BLaER1 treated with 17β-estradiol and CSF1 and Interleukin-3, amounts not matched to agents 10 nM and 100 nM (cell line): ENCODE results near the gene BSND.

Experiments used
- H3K27ac ChIP-seq, 11 experiments: shearing (Covaris generic); formaldehyde crosslinking; 2 replicates each; pipeline ENCODE4 v1.8.1; 2022
- H3K27me3 ChIP-seq, 11 experiments: shearing (Covaris generic); formaldehyde crosslinking; 2 replicates each; pipeline ENCODE4 v1.8.1; 2022
- H3K36me3 ChIP-seq, 11 experiments: shearing (Covaris generic); formaldehyde crosslinking; 2 replicates each; pipeline ENCODE4 v1.8.1; 2022
- H3K4me1 ChIP-seq, 10 experiments: shearing (Covaris generic); formaldehyde crosslinking; 2 replicates each; pipeline ENCODE4 v1.8.1; 2022
- H3K4me2 ChIP-seq, 11 experiments: shearing (Covaris generic); formaldehyde crosslinking; 2 replicates each; pipeline ENCODE4 v1.8.1; 2022
- H3K4me3 ChIP-seq, 10 experiments: shearing (Covaris generic); formaldehyde crosslinking; 2 replicates each; pipeline ENCODE4 v1.8.1; 2022
- H3K9ac ChIP-seq, 11 experiments: shearing (Covaris generic); formaldehyde crosslinking; 2 replicates each; pipeline ENCODE4 v1.8.1; 2022
- H3K9me3 ChIP-seq, 11 experiments: shearing (Covaris generic); formaldehyde crosslinking; replicated peaks in 1 of 11; 2 replicates each; pipeline ENCODE4 v1.8.1; 2022
- H4K20me1 ChIP-seq, 11 experiments: shearing (Covaris generic); formaldehyde crosslinking; 2 replicates each; pipeline ENCODE4 v1.8.1; 2022
- Cebpa-rat ChIP-seq, 11 experiments: shearing (Covaris generic); IDR thresholded peaks; 2 replicates each; pipeline ENCODE4 v1.8.1; 2022

The BSND gene

DNA sequence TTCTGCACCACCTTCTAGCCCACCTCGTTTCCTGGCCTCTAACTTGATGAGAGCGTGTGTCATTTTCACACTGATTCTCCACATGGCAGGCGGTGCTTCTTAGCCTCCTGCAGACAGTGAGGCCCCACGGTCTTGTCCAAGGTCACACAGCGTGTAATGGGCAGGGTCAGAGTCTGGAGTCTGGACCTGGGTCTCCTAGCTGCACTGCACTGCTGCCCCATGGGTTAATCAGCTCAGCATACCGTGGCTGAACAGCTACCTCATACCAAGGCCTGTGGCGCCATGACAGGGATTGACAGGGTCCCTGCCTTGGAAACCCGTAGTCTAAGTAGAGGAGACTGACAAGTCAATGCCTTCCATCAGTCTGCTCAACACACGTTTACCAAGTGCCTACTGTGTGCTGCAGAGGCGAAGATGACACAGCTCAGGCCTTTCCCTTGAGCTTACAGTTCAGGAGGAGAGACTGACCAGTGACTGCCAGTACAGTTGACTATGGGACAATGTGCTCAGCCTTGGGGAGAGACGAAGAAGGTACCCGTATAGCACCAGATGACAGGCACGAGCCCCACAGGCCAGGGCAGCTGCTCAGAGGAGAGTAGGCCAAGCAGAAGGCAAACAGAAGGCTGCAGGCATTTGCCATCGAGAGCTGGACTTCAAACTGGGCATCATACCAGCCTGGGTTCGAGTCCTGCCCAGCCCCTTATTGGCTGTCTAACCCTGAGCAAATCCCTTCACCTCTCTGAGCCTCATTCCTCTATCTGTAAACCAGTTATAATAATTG is 46.1 kb downstream of the BSND start:
- no peak overlapping the region for H3K9ac ChIP-seq
- no peaks in the 10 kb centered on the region for H3K36me3 ChIP-seq
- TF ChIP-seq Cebpa-rat (IDR thresholded peaks at IDR 0.05) = no peak

DNA sequence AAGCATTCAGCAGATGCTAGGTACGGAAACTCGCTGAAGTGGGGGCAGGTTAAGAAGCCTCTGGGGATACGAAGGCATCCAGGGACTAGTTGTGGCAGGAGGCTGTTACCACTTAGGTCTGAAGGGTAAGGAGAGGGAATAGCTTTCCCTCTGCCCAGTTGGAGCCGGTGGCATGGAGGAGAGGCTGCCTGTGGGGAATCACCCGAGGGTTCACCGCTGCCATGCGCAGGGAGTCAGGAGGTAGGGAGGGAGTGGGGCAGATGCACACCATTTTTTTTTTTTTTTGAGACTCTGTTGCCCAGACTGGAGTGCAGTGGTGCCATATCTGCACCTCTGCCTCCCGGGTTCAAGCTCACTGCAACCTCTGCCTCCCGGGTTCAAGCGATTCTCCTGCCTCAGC is 46.7 kb downstream of the BSND start:
- no peak overlapping the region for H3K9ac ChIP-seq
- no peaks in the 10 kb centered on the region for H3K9me3 ChIP-seq
- no peak overlapping the region for H3K27ac ChIP-seq
- peaks cover 0 to 11% (median 0%) of the 10 kb centered on the region in 10 experiments; a peak in 7 of 20 replicates for H3K4me1 ChIP-seq
- no peak overlapping the region for H3K4me3 ChIP-seq
- H3K4me2 ChIP-seq = no peak overlapping the region
- no peaks in the 10 kb centered on the region for H3K36me3 ChIP-seq
- TF ChIP-seq Cebpa-rat (IDR thresholded peaks at IDR 0.05) = no peak
- H4K20me1 ChIP-seq = no peaks in the 10 kb centered on the region; a peak in 1 of 22 replicates
- H3K27me3 ChIP-seq = peaks cover 0 to 4% (median 0%) of the 10 kb centered on the region in 11 experiments; a peak in 1 of 22 replicates

More for the DNA sequence above, 46.1 kb downstream of the BSND start:
- Histone ChIP-seq H3K4me1 (peaks cover 0 to 11% (median 0%) of the 10 kb centered on the region in 10 experiments; a peak in 7 of 20 replicates), H3K27ac (no peak overlapping the region), H3K27me3 (peaks cover 0 to 7% (median 0%) of the 10 kb centered on the region in 11 experiments; a peak in 4 of 22 replicates), H3K4me3 (no peak overlapping the region), H3K4me2 (no peak overlapping the region), H3K9me3 (no peaks in the 10 kb centered on the region), H4K20me1 (no peaks in the 10 kb centered on the region; a peak in 1 of 22 replicates)

DNA sequence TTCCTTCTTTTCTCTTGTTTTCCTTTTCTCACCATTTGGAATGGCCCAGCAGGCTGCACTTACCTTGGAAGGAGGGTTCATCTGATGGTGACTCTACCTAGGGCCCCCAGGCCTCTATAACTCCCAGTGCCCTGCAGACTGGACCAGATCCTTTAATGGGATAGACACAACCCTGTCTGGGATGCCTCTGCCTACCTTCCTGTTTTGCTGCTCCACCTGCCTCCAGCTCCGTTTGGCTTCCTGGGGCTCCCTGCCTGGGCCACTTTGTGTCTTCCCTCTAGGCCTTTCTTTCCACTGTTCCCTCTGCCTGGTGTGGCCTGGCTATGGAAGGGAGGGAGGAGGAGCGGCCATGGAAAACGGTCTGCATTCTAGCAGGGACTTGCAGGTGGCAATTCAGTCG is 48.1 kb downstream of the BSND start:
- Histone ChIP-seq H3K27ac (no peak overlapping the region), H3K27me3 (no peaks in the 10 kb centered on the region), H3K4me1 (no peaks in the 10 kb centered on the region), H3K36me3 (no peaks in the 10 kb centered on the region), H3K9ac (no peak overlapping the region), H3K4me3 (no peak overlapping the region), H4K20me1 (no peaks in the 10 kb centered on the region; a peak in 1 of 22 replicates), H3K4me2 (no peak overlapping the region), H3K9me3 (no peaks in the 10 kb centered on the region)
- TF ChIP-seq Cebpa-rat (IDR thresholded peaks at IDR 0.05) = no peak

GRCh38 chr1:55047611-55048010 is 48.9 kb downstream of the BSND start:
- no peak for TF ChIP-seq Cebpa-rat (IDR thresholded peaks at IDR 0.05)
- H3K4me2 ChIP-seq = no peak overlapping the region
- H3K4me3 ChIP-seq = no peak overlapping the region
- H3K27ac ChIP-seq = no peak overlapping the region
- no peaks in the 10 kb centered on the region for H3K9me3 ChIP-seq
- peaks cover 0 to 6% (median 0%) of the 10 kb centered on the region in 10 experiments; a peak in 1 of 20 replicates for H3K4me1 ChIP-seq
- no peaks in the 10 kb centered on the region for H3K27me3 ChIP-seq
- H3K9ac ChIP-seq = no peak overlapping the region
- no peaks in the 10 kb centered on the region; a peak in 1 of 22 replicates for H4K20me1 ChIP-seq
- no peaks in the 10 kb centered on the region for H3K36me3 ChIP-seq

DNA sequence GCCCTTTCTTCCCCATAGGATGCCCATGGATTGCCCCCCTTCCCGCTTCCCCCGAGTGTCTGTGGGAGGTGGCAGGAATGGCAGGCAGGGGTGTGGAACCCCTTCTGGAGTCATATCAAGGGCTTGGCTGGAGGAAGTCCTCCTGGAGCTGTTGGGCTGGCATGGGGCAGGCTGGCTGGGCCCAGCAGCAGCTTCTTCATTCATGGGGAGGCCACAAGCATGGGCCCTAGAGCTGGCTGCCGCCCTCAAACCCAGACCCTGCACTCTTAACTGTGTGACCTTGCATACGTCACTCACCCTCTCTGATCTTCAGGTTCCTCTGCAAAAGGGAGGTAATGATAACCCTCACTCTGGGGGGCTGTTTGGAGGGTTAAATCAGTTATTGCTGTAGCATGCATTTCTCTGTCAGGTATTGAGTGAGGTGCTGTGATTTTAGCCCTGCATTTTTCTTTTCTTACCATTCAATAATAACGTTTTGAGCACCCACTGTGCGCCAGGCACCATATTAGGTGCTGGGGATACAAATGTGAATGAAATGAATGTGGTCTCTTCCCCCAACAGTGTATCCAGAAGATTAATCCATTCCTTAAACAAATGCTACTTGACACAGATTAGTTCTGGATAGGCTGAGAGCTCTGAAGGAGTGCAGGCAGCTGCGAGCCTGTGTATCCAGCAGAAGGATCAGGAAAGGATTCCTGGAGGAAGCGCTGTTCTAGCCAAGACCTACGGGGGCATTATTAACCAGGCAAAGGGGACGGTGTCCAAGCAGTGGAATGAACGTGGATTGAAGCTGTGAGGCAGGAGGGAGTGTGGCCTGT is 49.9 kb downstream of the BSND start:
- no peak for TF ChIP-seq Cebpa-rat (IDR thresholded peaks at IDR 0.05)
- H4K20me1 ChIP-seq = no peaks in the 10 kb centered on the region; a peak in 1 of 22 replicates
- H3K27ac ChIP-seq = no peak overlapping the region
- no peaks in the 10 kb centered on the region for H3K36me3 ChIP-seq
- H3K4me2 ChIP-seq = no peak overlapping the region
- peaks cover 0 to 8% (median 0%) of the 10 kb centered on the region in 10 experiments; a peak in 1 of 20 replicates for H3K4me1 ChIP-seq
- H3K9me3 ChIP-seq = no peaks in the 10 kb centered on the region
- no peaks in the 10 kb centered on the region for H3K27me3 ChIP-seq
- no peak overlapping the region for H3K9ac ChIP-seq
- H3K4me3 ChIP-seq = no peak overlapping the region

- Histone ChIP-seq H3K4me2 (no peak overlapping the region), H3K27me3 (no peaks in the 10 kb centered on the region), H3K36me3 (no peaks in the 10 kb centered on the region), H3K9ac (no peak overlapping the region), H3K4me3 (no peak overlapping the region), H3K27ac (no peak overlapping the region), H3K4me1 (peaks cover 0 to 8% (median 0%) of the 10 kb centered on the region in 10 experiments; a peak in 1 of 20 replicates), H3K9me3 (no peaks in the 10 kb centered on the region), H4K20me1 (no peaks in the 10 kb centered on the region; a peak in 1 of 22 replicates)
- TF ChIP-seq Cebpa-rat (IDR thresholded peaks at IDR 0.05) = no peak
These were observed 50.7 kb downstream of the BSND start for GRCh38 chr1:55049271-55049913.

- Histone ChIP-seq H3K9me3 (no peaks in the 10 kb centered on the region), H3K4me1 (peaks cover 0 to 8% (median 0%) of the 10 kb centered on the region in 10 experiments; a peak in 1 of 20 replicates), H3K4me3 (no peak overlapping the region), H4K20me1 (no peaks in the 10 kb centered on the region; a peak in 1 of 22 replicates), H3K4me2 (no peak overlapping the region), H3K9ac (no peak overlapping the region), H3K27ac (no peak overlapping the region), H3K36me3 (no peaks in the 10 kb centered on the region), H3K27me3 (no peaks in the 10 kb centered on the region)
- no peak for TF ChIP-seq Cebpa-rat (IDR thresholded peaks at IDR 0.05)
These were observed 51.2 kb downstream of the BSND start for GRCh38 chr1:55049914-55050278.

- no peak overlapping the region for H3K4me2 ChIP-seq
These were observed 51.5 kb downstream of the BSND start for GRCh38 chr1:55050283-55050682.

GRCh38 chr1:55051169-55051568 is 52.4 kb downstream of the BSND start:
- Histone ChIP-seq H3K4me3 (no peak overlapping the region), H3K4me2 (no peak overlapping the region), H3K27me3 (no peaks in the 10 kb centered on the region), H3K9ac (no peak overlapping the region), H3K36me3 (no peaks in the 10 kb centered on the region), H3K9me3 (no peaks in the 10 kb centered on the region), H4K20me1 (no peaks in the 10 kb centered on the region; a peak in 1 of 22 replicates), H3K27ac (no peak overlapping the region), H3K4me1 (peaks cover 0 to 8% (median 0%) of the 10 kb centered on the region in 10 experiments; a peak in 1 of 20 replicates)
- no peak for TF ChIP-seq Cebpa-rat (IDR thresholded peaks at IDR 0.05)

More at GRCh38 chr1:55050283-55050682, 51.5 kb downstream of the BSND start:
- Histone ChIP-seq H4K20me1 (no peaks in the 10 kb centered on the region; a peak in 1 of 22 replicates), H3K27me3 (no peaks in the 10 kb centered on the region), H3K4me1 (peaks cover 0 to 8% (median 0%) of the 10 kb centered on the region in 10 experiments; a peak in 1 of 20 replicates), H3K9me3 (no peaks in the 10 kb centered on the region), H3K27ac (no peak overlapping the region), H3K36me3 (no peaks in the 10 kb centered on the region), H3K9ac (no peak overlapping the region), H3K4me3 (no peak overlapping the region)
- TF ChIP-seq Cebpa-rat (IDR thresholded peaks at IDR 0.05) = no peak
